Mucosa of stomach (tissue), 1 donor: Measurements from ENCODE around the gene SLF1.
"Not testable (repeated sequence)": the region's sequence is repeated elsewhere in the genome, so short reads cannot be mapped to it uniquely, and the experiment has no call there.

ENCODE experiments used
- H3K27me3 ChIP-seq: one replicate; pipeline ENCODE4 v1.7.0; 2013; ENCODE audit warnings: mild to moderate bottlenecking, low read length; ENCODE audit not compliant: control insufficient read depth, insufficient read depth
- H3K36me3 ChIP-seq: one replicate; pipeline ENCODE4 v1.7.0; 2013; ENCODE audit warnings: low read length; ENCODE audit not compliant: control insufficient read depth, insufficient read depth
- H3K4me1 ChIP-seq: one replicate; pipeline ENCODE4 v1.7.0; 2013; ENCODE audit warnings: mild to moderate bottlenecking, low read length; ENCODE audit not compliant: control insufficient read depth, insufficient read depth
- H3K4me3 ChIP-seq: one replicate; pipeline ENCODE4 v1.7.0; 2013; ENCODE audit warnings: low read length
- H3K9ac ChIP-seq: one replicate; pipeline ENCODE4 v1.7.0; 2013; ENCODE audit warnings: mild to moderate bottlenecking, low read length, moderate library complexity
- H3K9me3 ChIP-seq: one replicate; pipeline ENCODE4 v1.7.0; 2013; ENCODE audit warnings: mild to moderate bottlenecking, low read length, moderate library complexity; ENCODE audit not compliant: control insufficient read depth
- donor health status: Pancreatic carcinoma.

Gene SLF1

GRCh38 chr5:94618493-94619328, at the start of gene SLF1, which contains the start of gene KIAA0825:
Gene SLF1, plus strand, starts transcription at chr5:94618669. Its CDS starts 10,142 bp downstream, at chr5:94628811.
Gene KIAA0825, minus strand, starts transcription at chr5:94618604. Its CDS starts 81,478 bp downstream, at chr5:94537126.
- Histone ChIP-seq H3K4me3 (peak within 1 kb of the TSS; percentile 58), H3K27me3 (no peaks in the 10 kb centered on the region), H3K9me3 (no peaks in the 10 kb centered on the region), H3K36me3 (no peaks in the 10 kb centered on the region), H3K4me1 (no peaks in the 10 kb centered on the region), H3K9ac (peak within 1 kb of the TSS; percentile 64)

GRCh38 chr5:94571415-94571814, 47.1 kb upstream of the SLF1 start:
- H3K36me3 ChIP-seq: no peaks in the 10 kb centered on the region
- no peaks in the 10 kb centered on the region for H3K4me1 ChIP-seq
- no peaks in the 10 kb centered on the region for H3K9me3 ChIP-seq
- no peak overlapping the region for H3K9ac ChIP-seq
- H3K27me3 ChIP-seq: no peaks in the 10 kb centered on the region
- no peak overlapping the region for H3K4me3 ChIP-seq

- H3K36me3 ChIP-seq, H3K4me3 ChIP-seq, H3K4me1 ChIP-seq, H3K9me3 ChIP-seq, H3K9ac ChIP-seq, H3K27me3 ChIP-seq: not testable (repeated sequence)
These were observed 45.1 kb upstream of the SLF1 start for GRCh38 chr5:94573349-94573748.

- H3K9me3 ChIP-seq: no peaks in the 10 kb centered on the region
- no peaks in the 10 kb centered on the region for H3K4me1 ChIP-seq
- H3K36me3 ChIP-seq: no peaks in the 10 kb centered on the region
- no peak overlapping the region for H3K4me3 ChIP-seq
- H3K9ac ChIP-seq: no peak overlapping the region
- H3K27me3 ChIP-seq: no peaks in the 10 kb centered on the region
These were observed 43.3 kb upstream of the SLF1 start for GRCh38 chr5:94575196-94575595.

- Histone ChIP-seq H3K36me3 (no peaks in the 10 kb centered on the region), H3K9me3 (no peaks in the 10 kb centered on the region), H3K4me3 (no peak overlapping the region), H3K27me3 (no peaks in the 10 kb centered on the region), H3K4me1 (no peaks in the 10 kb centered on the region), H3K9ac (no peak overlapping the region)
These were observed 40.8 kb upstream of the SLF1 start for GRCh38 chr5:94577466-94578245.

GRCh38 chr5:94595281-94595840, 23.1 kb upstream of the SLF1 start:
- no peaks in the 10 kb centered on the region for H3K9me3 ChIP-seq
- H3K4me3 ChIP-seq: no peak overlapping the region
- H3K9ac ChIP-seq: no peak overlapping the region
- no peaks in the 10 kb centered on the region for H3K27me3 ChIP-seq
- no peaks in the 10 kb centered on the region for H3K4me1 ChIP-seq
- no peaks in the 10 kb centered on the region for H3K36me3 ChIP-seq

GRCh38 chr5:94613583-94613982, 4.9 kb upstream of the SLF1 start:
- Histone ChIP-seq H3K9me3 (no peaks in the 10 kb centered on the region), H3K9ac (no peak overlapping the region), H3K4me3 (no peak overlapping the region), H3K36me3 (no peaks in the 10 kb centered on the region), H3K4me1 (no peaks in the 10 kb centered on the region), H3K27me3 (no peaks in the 10 kb centered on the region)

- H3K9ac ChIP-seq: no peak overlapping the region
- no peaks in the 10 kb centered on the region for H3K27me3 ChIP-seq
- no peaks in the 10 kb centered on the region for H3K4me1 ChIP-seq
- no peaks in the 10 kb centered on the region for H3K9me3 ChIP-seq
- H3K4me3 ChIP-seq: no peak overlapping the region
- H3K36me3 ChIP-seq: no peaks in the 10 kb centered on the region
These were observed 4.2 kb upstream of the SLF1 start for GRCh38 chr5:94614156-94614805.

- H3K9ac ChIP-seq: no peak overlapping the region
- no peaks in the 10 kb centered on the region for H3K36me3 ChIP-seq
- no peaks in the 10 kb centered on the region for H3K9me3 ChIP-seq
- no peaks in the 10 kb centered on the region for H3K4me1 ChIP-seq
- no peak overlapping the region for H3K4me3 ChIP-seq
- H3K27me3 ChIP-seq: no peaks in the 10 kb centered on the region
These were observed 2.6 kb upstream of the SLF1 start for GRCh38 chr5:94615862-94616261.

- no peaks in the 10 kb centered on the region for H3K36me3 ChIP-seq
- H3K4me3 ChIP-seq: peak overlapping the region; percentile 58
- H3K4me1 ChIP-seq: no peaks in the 10 kb centered on the region
- no peaks in the 10 kb centered on the region for H3K9me3 ChIP-seq
- peak overlapping the region; percentile 64 for H3K9ac ChIP-seq
- no peaks in the 10 kb centered on the region for H3K27me3 ChIP-seq
These were observed 408 bp upstream of the SLF1 start for GRCh38 chr5:94618029-94618492.

GRCh38 chr5:94620256-94620655, 1.8 kb downstream of the SLF1 start:
- Histone ChIP-seq H3K36me3 (no peaks in the 10 kb centered on the region), H3K4me3 (no peak overlapping the region), H3K9me3 (no peaks in the 10 kb centered on the region), H3K9ac (no peak overlapping the region), H3K4me1 (no peaks in the 10 kb centered on the region), H3K27me3 (no peaks in the 10 kb centered on the region)
